Naive thymus-derived CD4-positive, alpha-beta T cell (primary cell): ENCODE measurements around the gene AFF2. TPM values are rescaled to one million over a fixed set of nuclear protein-coding genes. Genes with fewer than 3 reads are reported as not detected.

Source experiments
- ATAC-seq: fragments of 150-1000 bp; cut with Tn5 transposase; 2 replicates; pipeline ENCODE4 v1.10.0; 2021; ENCODE audit warnings: mild to moderate bottlenecking, moderate library complexity
- CTCF ChIA-PET: fragments of 350-600 bp; sonication (Branson Sonifier 250); formaldehyde crosslinking; loops from one replicate; lab custom pipeline; 2021; ENCODE audit warnings: antibody characterized with exemption; lab: Charles Lee
- POLR2A ChIA-PET: fragments of 350-600 bp; sonication (Branson Sonifier 250); formaldehyde crosslinking; loops from one replicate; lab custom pipeline; 2021; ENCODE audit warnings: antibody characterized with exemption, inconsistent platforms; lab: Charles Lee
- DNase-seq, 9 donors: peaks; one replicate each; pipeline versions ENCODE4 v3.0.0 to v3.0.0-alpha.2; 2020 to 2022; ENCODE audit warnings: mixed read lengths in 1 of 9
- H3K27ac ChIP-seq: one replicate; pipeline ENCODE4 v1.7.0; 2013; ENCODE audit warnings: mild to moderate bottlenecking, low read depth, low read length, moderate library complexity
- H3K27me3 ChIP-seq, 2 donors: one replicate each; pipeline ENCODE4 v1.7.0; 2013; ENCODE audit warnings: low read length in 2 of 2, mild to moderate bottlenecking in 2 of 2, moderate library complexity in 2 of 2; ENCODE audit not compliant: control insufficient read depth in 2 of 2, insufficient read depth in 2 of 2
- H3K36me3 ChIP-seq, 3 experiments: 1 replicate in 2 of 3; 2 replicates in 1 of 3; pipeline ENCODE4 v1.7.0; 2013; ENCODE audit warnings: low read length in 3 of 3, mild to moderate bottlenecking in 3 of 3, moderate library complexity in 1 of 3; ENCODE audit not compliant: insufficient read depth in 3 of 3, control insufficient read depth in 2 of 3
- H3K4me1 ChIP-seq, 2 donors: one replicate each; pipeline ENCODE4 v1.7.0; 2013; ENCODE audit warnings: low read length in 2 of 2, mild to moderate bottlenecking in 2 of 2, moderate library complexity in 1 of 2; ENCODE audit not compliant: control insufficient read depth in 2 of 2, insufficient read depth in 2 of 2
- H3K4me3 ChIP-seq: 2 replicates; pipeline ENCODE4 v1.7.0; 2013; ENCODE audit warnings: mild to moderate bottlenecking, low read length
- H3K9me3 ChIP-seq, 3 experiments: 1 replicate in 2 of 3; 2 replicates in 1 of 3; pipeline ENCODE4 v1.7.0; 2013; ENCODE audit warnings: low read length in 3 of 3; ENCODE audit not compliant: control insufficient read depth in 2 of 3
- H3K27ac Mint-ChIP-seq, 9 donors: one replicate each; pipeline ENCODE4 v1.8.0; 2020 to 2022; ENCODE audit warnings: mixed read lengths in 9 of 9, mild to moderate bottlenecking in 8 of 9, moderate library complexity in 5 of 9, inconsistent platforms in 2 of 9
- H3K27me3 Mint-ChIP-seq, 5 donors: one replicate each; pipeline ENCODE4 v1.8.0; 2021 to 2022; ENCODE audit warnings: mixed read lengths in 5 of 5, mild to moderate bottlenecking in 1 of 5
- H3K36me3 Mint-ChIP-seq, 5 donors: one replicate each; pipeline ENCODE4 v1.8.0; 2020 to 2022; ENCODE audit warnings: mixed read lengths in 5 of 5, mild to moderate bottlenecking in 3 of 5, inconsistent platforms in 1 of 5
- H3K4me1 Mint-ChIP-seq, 7 donors: one replicate each; pipeline ENCODE4 v1.8.0; 2020 to 2022; ENCODE audit warnings: mixed read lengths in 7 of 7, mild to moderate bottlenecking in 3 of 7, inconsistent platforms in 1 of 7
- H3K4me3 Mint-ChIP-seq, 10 donors: one replicate each; pipeline ENCODE4 v1.8.0; 2020 to 2022; ENCODE audit warnings: mild to moderate bottlenecking in 10 of 10, mixed read lengths in 10 of 10, moderate library complexity in 6 of 10, inconsistent platforms in 2 of 10
- H3K9me3 Mint-ChIP-seq, 11 donors: one replicate each; pipeline ENCODE4 v1.8.0; 2020 to 2022; ENCODE audit warnings: mixed read lengths in 11 of 11, mild to moderate bottlenecking in 4 of 11, inconsistent platforms in 1 of 11, moderate library complexity in 1 of 11
- intact Hi-C, 2 donors: fragments of 100-400 bp; cut with micrococcal nuclease; formaldehyde crosslinking; loops; one replicate each; pipeline ENCODE4 v1.15.1; 2023
- polyA plus RNA-seq, 2 donors: library from polyadenylated mRNA; unstranded; fragments of 300-500 nt; fragmentation: Illumina TruSeq; gene quantifications; one replicate each; pipeline ENCODE4 v1.2.3, GENCODE V29; 2021
- total RNA-seq, 6 experiments: library from RNA in 5 of 6; stranded (reverse) in 5 of 6; gene quantifications; 1 replicate in 5 of 6; 2 replicates in 1 of 6; pipeline ENCODE4 v1.2.3 and lab custom pipeline; 2021 to 2026

The AFF2 gene
- total and polyA plus RNA-seq, 7 experiments from 2014 or later = 0.31 to 6.0 (median 2.8) TPM

DNA sequence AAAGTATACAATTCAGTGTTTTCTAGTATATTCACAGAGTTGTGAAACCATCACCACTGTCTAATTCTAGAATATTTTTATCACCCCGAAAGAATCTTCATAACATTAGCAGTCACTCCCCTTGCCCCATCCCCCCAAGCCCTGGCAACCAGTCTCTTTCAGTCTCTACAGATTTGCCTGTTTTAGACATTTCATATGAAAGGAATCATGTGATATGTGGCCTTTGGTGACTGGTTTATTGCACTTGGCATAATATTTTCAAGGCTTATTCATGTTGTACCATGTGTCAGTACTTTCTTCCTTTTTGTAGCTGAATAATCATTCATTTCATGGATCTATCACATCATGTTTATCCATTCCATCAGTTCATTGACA lies 371.7 kb downstream of the AFF2 start:
- no peaks in the 10 kb centered on the region for H3K27me3 Mint-ChIP-seq
- POLR2A ChIA-PET = no interaction called here
- H3K27ac ChIP-seq = no peak overlapping the region
- no peaks in the 10 kb centered on the region for H3K27me3 ChIP-seq
- CTCF ChIA-PET = no interaction called here
- H3K4me1 ChIP-seq = no peaks in the 10 kb centered on the region
- H3K4me1 Mint-ChIP-seq = peaks cover 0 to 1% (median 0%) of the 10 kb centered on the region in 7 donors
- H3K36me3 ChIP-seq = no peaks in the 10 kb centered on the region
- no peak overlapping the region for H3K27ac Mint-ChIP-seq
- intact Hi-C loops = no loop called here
- H3K9me3 Mint-ChIP-seq = peaks cover 0 to 3% (median 0%) of the 10 kb centered on the region in 11 donors
- no peaks in the 10 kb centered on the region for H3K9me3 ChIP-seq
- ATAC-seq = no peak
- no peak overlapping the region for H3K4me3 Mint-ChIP-seq
- no peak overlapping the region for H3K4me3 ChIP-seq
- H3K36me3 Mint-ChIP-seq = peaks cover 0 to 5% (median 0%) of the 10 kb centered on the region in 5 donors
- DNase-seq = no peak

DNA sequence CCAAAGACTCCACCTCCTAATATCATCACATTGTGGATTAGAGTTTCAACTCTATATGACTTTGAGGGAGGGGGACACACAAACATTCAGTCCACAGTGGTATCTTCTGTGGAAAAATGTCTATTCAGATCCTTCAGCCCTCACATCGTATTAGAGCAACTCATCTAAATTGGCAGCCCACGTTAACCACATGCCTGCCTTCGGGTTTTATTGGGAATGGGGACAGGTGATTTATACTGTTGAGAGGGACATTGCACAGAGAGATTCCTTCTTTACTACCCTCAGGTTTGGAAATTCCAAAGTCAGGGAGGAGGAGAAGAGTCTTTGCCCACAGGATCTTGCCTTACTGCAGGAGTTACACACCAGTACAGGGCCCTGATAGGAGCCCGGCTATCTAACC lies 372.5 kb downstream of the AFF2 start:
- H3K4me1 ChIP-seq = no peaks in the 10 kb centered on the region
- no peak overlapping the region for H3K27ac ChIP-seq
- no peaks in the 10 kb centered on the region for H3K27me3 ChIP-seq
- Mint-ChIP-seq H3K27me3 (no peaks in the 10 kb centered on the region), H3K4me1 (peaks cover 0 to 1% (median 0%) of the 10 kb centered on the region in 7 donors), H3K9me3 (peaks cover 0 to 3% (median 0%) of the 10 kb centered on the region in 11 donors), H3K27ac (no peak overlapping the region), H3K4me3 (no peak overlapping the region), H3K36me3 (peaks cover 0 to 5% (median 0%) of the 10 kb centered on the region in 5 donors)
- ChIA-PET CTCF (no interaction called here), POLR2A (no interaction called here)
- ATAC-seq (no peak), DNase-seq (no peak)
- H3K36me3 ChIP-seq = no peaks in the 10 kb centered on the region
- H3K4me3 ChIP-seq = no peak overlapping the region
- H3K9me3 ChIP-seq = no peaks in the 10 kb centered on the region
- intact Hi-C loops = no loop called here

DNA sequence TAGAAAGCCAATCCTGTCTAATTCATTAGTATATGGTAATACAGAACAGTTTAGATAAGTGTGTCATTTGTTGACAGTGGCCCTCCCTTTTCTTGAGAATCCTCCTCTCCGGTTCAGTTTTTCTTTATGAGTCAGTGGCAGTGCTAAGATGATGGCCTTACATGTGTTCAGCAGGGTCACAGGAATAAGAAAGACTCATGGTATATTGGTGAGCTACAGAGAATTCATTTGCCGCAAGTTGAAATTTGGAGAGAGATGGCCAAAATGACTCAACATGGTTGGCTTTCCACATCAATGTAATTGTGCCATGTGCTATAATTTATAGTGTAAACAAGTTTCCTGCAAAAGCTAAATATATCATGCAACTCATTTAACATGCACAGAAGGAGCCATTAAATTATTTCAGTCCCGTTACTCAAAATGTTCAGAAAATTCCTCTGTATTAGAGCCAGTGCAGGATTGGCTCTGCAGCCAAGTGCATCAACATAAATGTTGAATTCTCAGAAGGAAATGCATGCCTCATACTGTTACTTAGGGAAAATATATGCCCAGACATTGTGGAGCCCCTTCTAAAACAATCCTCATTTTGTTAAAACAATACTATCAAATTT lies 374.3 kb downstream of the AFF2 start:
- Mint-ChIP-seq H3K4me1 (peaks cover 0 to 1% (median 0%) of the 10 kb centered on the region in 7 donors), H3K9me3 (no peaks in the 10 kb centered on the region), H3K27me3 (no peaks in the 10 kb centered on the region)

DNA sequence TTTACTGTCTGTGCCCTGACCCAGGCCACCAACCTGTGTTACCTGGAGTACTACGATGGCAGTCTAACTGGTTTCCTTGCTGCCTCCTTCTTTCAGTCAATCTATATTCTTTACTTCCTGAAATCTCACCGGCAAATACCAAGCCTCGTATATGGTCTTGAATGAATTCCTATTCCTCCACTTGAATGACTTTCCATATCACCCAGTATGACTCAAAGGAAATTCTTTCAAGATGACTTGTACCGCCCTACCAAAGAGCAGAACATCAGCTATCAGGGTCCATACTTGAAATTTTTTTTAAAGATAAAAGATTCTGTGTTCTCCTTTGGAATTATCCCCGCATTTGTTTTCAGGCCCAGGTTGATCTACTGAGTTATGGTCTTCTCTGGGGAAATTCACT lies 378.0 kb downstream of the AFF2 start:
- Mint-ChIP-seq H3K4me1 (no peaks in the 10 kb centered on the region), H3K4me3 (no peak overlapping the region), H3K9me3 (no peaks in the 10 kb centered on the region), H3K27me3 (no peaks in the 10 kb centered on the region), H3K36me3 (no peaks in the 10 kb centered on the region), H3K27ac (no peak overlapping the region)
- no peaks in the 10 kb centered on the region for H3K27me3 ChIP-seq
- ChIA-PET CTCF (no interaction called here), POLR2A (no interaction called here)
- no peak overlapping the region for H3K27ac ChIP-seq
- ATAC-seq (no peak), DNase-seq (no peak)
- no peak overlapping the region for H3K4me3 ChIP-seq
- intact Hi-C loops = no loop called here
- no peaks in the 10 kb centered on the region for H3K9me3 ChIP-seq
- H3K4me1 ChIP-seq = no peaks in the 10 kb centered on the region
- no peaks in the 10 kb centered on the region for H3K36me3 ChIP-seq

More for the DNA sequence above, 374.3 kb downstream of the AFF2 start:
- DNase-seq (no peak), ATAC-seq (no peak)
- ChIA-PET POLR2A (no interaction called here), CTCF (no interaction called here)
- Mint-ChIP-seq H3K4me3 (no peak overlapping the region), H3K36me3 (no peaks in the 10 kb centered on the region), H3K27ac (no peak overlapping the region)
- Histone ChIP-seq H3K27me3 (no peaks in the 10 kb centered on the region), H3K27ac (no peak overlapping the region), H3K36me3 (no peaks in the 10 kb centered on the region), H3K9me3 (no peaks in the 10 kb centered on the region), H3K4me1 (no peaks in the 10 kb centered on the region), H3K4me3 (no peak overlapping the region)
- intact Hi-C loops = no loop called here

DNA sequence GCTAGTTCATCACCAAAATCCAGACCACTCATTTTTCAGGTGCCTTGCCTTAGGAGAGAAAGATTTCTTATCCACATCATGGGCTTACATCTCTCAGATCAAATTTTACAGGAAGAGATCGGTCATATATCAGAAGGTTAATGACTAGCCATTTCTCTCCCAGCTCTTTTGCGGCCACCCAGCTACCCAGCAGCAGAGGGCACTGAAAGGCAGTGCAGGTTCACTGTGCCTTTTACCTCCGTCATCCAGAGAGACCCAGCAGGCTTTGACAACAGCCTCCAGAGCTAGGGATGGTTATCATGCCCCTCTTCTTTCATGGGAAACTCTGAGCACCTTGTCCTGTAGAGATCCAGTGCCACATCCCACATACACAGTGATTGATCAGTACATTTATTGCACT lies 384.8 kb downstream of the AFF2 start:
- CTCF ChIA-PET = no interaction called here
- H3K9me3 Mint-ChIP-seq = no peaks in the 10 kb centered on the region
- no peak for ATAC-seq

DNA sequence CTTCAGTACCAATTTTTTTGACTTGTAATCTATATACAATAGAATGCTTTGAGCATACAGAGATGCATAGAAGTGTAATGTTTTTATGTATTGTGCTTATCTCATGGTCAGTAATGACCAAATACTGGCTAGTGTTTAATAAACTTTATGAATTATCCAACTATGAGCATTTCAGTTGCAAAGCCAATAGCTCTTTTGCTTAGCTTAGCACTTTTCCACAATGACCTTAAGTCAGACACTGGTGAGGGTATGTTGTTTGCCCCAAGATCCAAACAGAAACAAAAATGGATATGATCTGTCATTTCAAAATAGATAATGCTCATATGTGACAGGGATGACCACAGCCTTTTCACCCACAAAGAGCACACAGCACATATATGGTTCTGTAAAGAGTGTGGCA lies 393.0 kb downstream of the AFF2 start:
- ATAC-seq (no peak), DNase-seq (no peak)
- Histone ChIP-seq H3K4me3 (no peak overlapping the region), H3K27ac (no peak overlapping the region), H3K27me3 (no peaks in the 10 kb centered on the region), H3K36me3 (no peaks in the 10 kb centered on the region), H3K9me3 (no peaks in the 10 kb centered on the region), H3K4me1 (no peaks in the 10 kb centered on the region)
- Mint-ChIP-seq H3K9me3 (peaks cover 0 to 3% (median 0%) of the 10 kb centered on the region in 11 donors), H3K4me3 (no peak overlapping the region), H3K4me1 (peaks cover 0 to 2% (median 0%) of the 10 kb centered on the region in 7 donors), H3K36me3 (peaks cover 0 to 4% (median 0%) of the 10 kb centered on the region in 5 donors), H3K27me3 (no peaks in the 10 kb centered on the region), H3K27ac (no peak overlapping the region)
- ChIA-PET POLR2A (no interaction called here), CTCF (no interaction called here)
- intact Hi-C loops = no loop called here

More for the DNA sequence above, 384.8 kb downstream of the AFF2 start:
- POLR2A ChIA-PET = no interaction called here
- no peak overlapping the region for H3K27ac Mint-ChIP-seq
- Histone ChIP-seq H3K27me3 (no peaks in the 10 kb centered on the region), H3K27ac (no peak overlapping the region), H3K4me3 (no peak overlapping the region), H3K9me3 (no peaks in the 10 kb centered on the region), H3K36me3 (no peaks in the 10 kb centered on the region), H3K4me1 (no peaks in the 10 kb centered on the region)
- H3K4me1 Mint-ChIP-seq = no peaks in the 10 kb centered on the region
- H3K36me3 Mint-ChIP-seq = no peaks in the 10 kb centered on the region
- H3K27me3 Mint-ChIP-seq = no peaks in the 10 kb centered on the region
- no peak for DNase-seq
- intact Hi-C loops = no loop called here
- no peak overlapping the region for H3K4me3 Mint-ChIP-seq

DNA sequence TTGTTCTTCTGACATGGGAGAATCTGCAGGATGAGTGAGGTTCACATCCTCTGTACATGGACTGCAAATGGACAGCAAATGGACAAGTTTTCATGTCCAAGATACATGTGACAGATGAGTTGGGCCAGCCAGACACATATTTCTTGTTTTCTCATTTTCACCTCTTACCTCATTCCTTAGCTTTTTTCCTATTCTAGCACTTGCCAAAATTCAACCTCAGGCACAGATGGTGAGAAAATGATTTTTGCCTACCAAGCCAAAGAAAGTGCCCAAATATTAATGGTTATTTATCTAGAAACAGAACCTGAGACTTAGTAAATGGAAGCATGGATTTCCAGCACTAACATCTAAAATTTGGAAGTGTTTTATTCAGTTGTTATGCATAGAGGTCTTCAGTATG lies 402.2 kb downstream of the AFF2 start:
- POLR2A ChIA-PET = no interaction called here

More for the DNA sequence above, 402.2 kb downstream of the AFF2 start:
- no peak overlapping the region for H3K4me3 Mint-ChIP-seq
- H3K36me3 Mint-ChIP-seq = peaks cover 0 to 11% (median 5%) of the 10 kb centered on the region in 5 donors
- Histone ChIP-seq H3K9me3 (no peaks in the 10 kb centered on the region), H3K4me1 (no peaks in the 10 kb centered on the region), H3K27me3 (no peaks in the 10 kb centered on the region), H3K27ac (no peak overlapping the region), H3K4me3 (no peak overlapping the region), H3K36me3 (no peaks in the 10 kb centered on the region)
- CTCF ChIA-PET = no interaction called here
- DNase-seq = no peak
- H3K9me3 Mint-ChIP-seq = peaks cover 0 to 10% (median 2%) of the 10 kb centered on the region in 11 donors
- intact Hi-C loops = no loop called here
- ATAC-seq = no peak
- no peak overlapping the region for H3K27ac Mint-ChIP-seq
- H3K27me3 Mint-ChIP-seq = no peaks in the 10 kb centered on the region
- no peaks in the 10 kb centered on the region for H3K4me1 Mint-ChIP-seq
